K562 (cell line): ENCODE measurements around the gene ADRA2A. TPM values are rescaled to one million over a fixed set of nuclear protein-coding genes. Genes with fewer than 3 reads are reported as not detected.

Experiments
- ATAC-seq: fragments of 200-7000 bp; cut with Tn5 transposase; 3 replicates; pipeline ENCODE4 v1.9.1; 2020; ENCODE audit warnings: moderate library complexity
- BruUV-seq: library from RNA; stranded (reverse); fragments of 400-500 nt; replicated peaks from 2 replicates; lab custom pipeline; 2021; lab: Mats Ljungman, UMichigan
- CTCF ChIA-PET: fragments of 300-600 bp; formaldehyde crosslinking; extraction: SDS; loops from one replicate; lab custom pipeline; 2021; ENCODE audit warnings: low intra/inter-chr PET ratio; lab: Yijun Ruan, JAX
- POLR2A ChIA-PET: fragments of 300-600, 350-650 bp; sonication (Branson Sonifier 250); formaldehyde crosslinking; extraction: SDS; loops from one replicate; lab custom pipeline; 2021; ENCODE audit warnings: antibody characterized with exemption, inconsistent platforms; lab: Yijun Ruan, JAX
- DNase-seq, 4 experiments: peaks; one replicate each; pipeline versions ENCODE4 v3.0.0 to v3.0.0-alpha.2; 2011 to 2018; ENCODE audit warnings: low spot score in 3 of 4, mixed read lengths in 3 of 4; ENCODE audit errors: extremely low read depth in 1 of 4
- FAIRE-seq: peaks from 2 replicates; lab custom pipeline; 2011; peaks lifted over from hg19 to GRCh38; lab: Jason Lieb, UNC
- H2AFZ ChIP-seq: 2 replicates; pipeline ENCODE4 v1.6.0; 2011; ENCODE audit warnings: low read depth, low read length, control low read depth, inconsistent platforms
- H3K27ac ChIP-seq: fragments of 200-600 bp; 3 replicates; pipeline ENCODE4 v1.8.0; 2011; ENCODE audit warnings: low read depth, mild to moderate bottlenecking, control low read depth, inconsistent platforms, low read length, moderate library complexity, mixed read lengths; ENCODE audit errors: extremely low read depth
- H3K27me3 ChIP-seq, 2 experiments: fragments of 300-600 bp in 1 of 2; 2 replicates in 1 of 2; 3 replicates in 1 of 2; pipeline versions ENCODE4 v1.6.0 to v1.8.0; 2011; ENCODE audit warnings: inconsistent platforms in 2 of 2, low read length in 2 of 2, mild to moderate bottlenecking in 1 of 2, mixed read lengths in 1 of 2, moderate library complexity in 1 of 2; ENCODE audit not compliant: control insufficient read depth in 2 of 2, insufficient read depth in 2 of 2
- H3K36me3 ChIP-seq: fragments of 300-600 bp; 3 replicates; pipeline ENCODE4 v1.8.0; 2011; ENCODE audit warnings: mild to moderate bottlenecking, low read length, inconsistent platforms; ENCODE audit not compliant: control insufficient read depth, insufficient read depth
- H3K4me1 ChIP-seq, 2 experiments: fragments of 200-600 bp in 1 of 2; replicated peaks in 1 of 2; 2 replicates in 1 of 2; 3 replicates in 1 of 2; pipeline versions ENCODE4 v1.5.1 to v1.8.0; 2011; ENCODE audit warnings: inconsistent platforms in 2 of 2, low read length in 2 of 2, mild to moderate bottlenecking in 1 of 2, mixed read lengths in 1 of 2, moderate library complexity in 1 of 2; ENCODE audit not compliant: control insufficient read depth in 2 of 2, insufficient read depth in 2 of 2
- H3K4me2 ChIP-seq: 2 replicates; pipeline ENCODE4 v1.6.1; 2011; ENCODE audit warnings: low read length, control low read depth, inconsistent platforms, mixed read lengths; ENCODE audit not compliant: insufficient read depth
- H3K4me3 ChIP-seq: fragments of 200-600 bp; sonication (generic), shearing (Covaris generic); 2 replicates; pipeline ENCODE4 v1.5.1; 2016; ENCODE audit warnings: control low read depth, inconsistent platforms
- H3K79me2 ChIP-seq: fragments of 200-600 bp; 3 replicates; pipeline ENCODE4 v1.8.0; 2011; ENCODE audit warnings: low read length, inconsistent platforms; ENCODE audit not compliant: control insufficient read depth, insufficient read depth
- H3K9ac ChIP-seq, 2 experiments: 2 replicates each; pipeline versions ENCODE4 v1.6.0 to v1.6.1; 2011; ENCODE audit warnings: low read depth in 2 of 2, low read length in 2 of 2, control low read depth in 1 of 2, inconsistent platforms in 1 of 2, mild to moderate bottlenecking in 1 of 2, mixed read lengths in 1 of 2; ENCODE audit not compliant: insufficient read depth in 1 of 2
- H3K9me1 ChIP-seq: one replicate; pipeline ENCODE4 v1.6.0; 2011; ENCODE audit warnings: inconsistent platforms, mild to moderate bottlenecking, low read length, moderate library complexity; ENCODE audit not compliant: control insufficient read depth, insufficient read depth
- H3K9me3 ChIP-seq: replicated peaks from 2 replicates; pipeline ENCODE4 v1.5.1; 2011; ENCODE audit warnings: low read depth, low read length, inconsistent platforms; ENCODE audit not compliant: control insufficient read depth, insufficient read depth
- H4K20me1 ChIP-seq: replicated peaks from 2 replicates; pipeline ENCODE4 v1.6.1; 2011; ENCODE audit warnings: low read length, inconsistent platforms, mixed read lengths; ENCODE audit not compliant: control insufficient read depth, insufficient read depth
- ARID1B ChIP-seq: fragments of 450-650 bp; IDR thresholded peaks from 2 replicates; pipeline ENCODE4 v1.6.1; 2016; ENCODE audit warnings: antibody characterized with exemption, mild to moderate bottlenecking, inconsistent platforms
- CBFA2T2 ChIP-seq: fragments of 450-650 bp; conservative IDR thresholded peaks from 2 replicates; pipeline ENCODE4 v1.6.1; 2017; ENCODE audit warnings: mild to moderate bottlenecking
- CBFA2T3 ChIP-seq: fragments of 450-650 bp; IDR thresholded peaks from 2 replicates; pipeline ENCODE4 v1.6.1; 2017
- EGR1 ChIP-seq: fragments of 450-650 bp; conservative IDR thresholded peaks from 2 replicates; pipeline ENCODE4 v1.6.1; 2017; ENCODE audit warnings: mild to moderate bottlenecking
- ETV6 ChIP-seq, 3 experiments: fragments of 150-350 bp in 1 of 3; sonication (generic) in 1 of 3; formaldehyde crosslinking in 1 of 3; IDR thresholded peaks; 2 replicates each; pipeline versions ENCODE4 v1.6.1 to v1.8.0; 2014 to 2022; ENCODE audit warnings: borderline replicate concordance in 2 of 3, low read depth in 2 of 3, antibody characterized with exemption in 1 of 3, low read length in 1 of 3, mild to moderate bottlenecking in 1 of 3, missing genetic modification reagents in 1 of 3
- NCOR1 ChIP-seq: fragments of 450-650 bp; IDR thresholded peaks from 2 replicates; pipeline ENCODE4 v1.6.1; 2016; ENCODE audit warnings: mild to moderate bottlenecking, moderate library complexity
- POLR2AphosphoS5 ChIP-seq: IDR thresholded peaks from 2 replicates; pipeline ENCODE4 v1.6.1; 2011; ENCODE audit warnings: mild to moderate bottlenecking, low read depth, low read length, moderate library complexity; ENCODE audit not compliant: control insufficient read depth, insufficient read depth
- RAD51 ChIP-seq: fragments of 450-650 bp; IDR thresholded peaks from 2 replicates; pipeline ENCODE4 v1.7.1; 2016; ENCODE audit warnings: low read depth, mild to moderate bottlenecking, borderline replicate concordance
- RCOR1 ChIP-seq, 2 experiments: IDR thresholded peaks; 2 replicates each; pipeline ENCODE4 v1.6.1; 2012; ENCODE audit warnings: low read depth in 2 of 2, low read length in 2 of 2, borderline replicate concordance in 1 of 2, improper control_type of control experiment in 1 of 2
- STAT5A ChIP-seq: IDR thresholded peaks from 2 replicates; pipeline ENCODE4 v1.6.1; 2012; ENCODE audit warnings: low read length, inconsistent platforms, borderline replicate concordance
- TAF7 ChIP-seq: fragments of 450-650 bp; IDR thresholded peaks from 2 replicates; pipeline ENCODE4 v1.6.1; 2016; ENCODE audit warnings: missing genetic modification characterization, missing compliant biosample characterization
- TAL1 ChIP-seq: fragments of 450-650 bp; IDR thresholded peaks from 2 replicates; pipeline ENCODE4 v1.6.1; 2016; ENCODE audit warnings: mild to moderate bottlenecking
- TCF3 ChIP-seq: sonication (generic); formaldehyde crosslinking; IDR thresholded peaks from 2 replicates; pipeline ENCODE4 v1.4.0; 2020; ENCODE audit warnings: mild to moderate bottlenecking, missing genetic modification reagents
- TEAD4 ChIP-seq, 2 experiments: sonication (generic) in 1 of 2; formaldehyde crosslinking in 1 of 2; IDR thresholded peaks; 2 replicates each; pipeline versions ENCODE4 v1.6.1 to v1.8.0; 2012 to 2022; ENCODE audit warnings: borderline replicate concordance in 1 of 2, inconsistent platforms in 1 of 2, low read length in 1 of 2, mild to moderate bottlenecking in 1 of 2, missing genetic modification reagents in 1 of 2
- VEZF1 ChIP-seq: fragments of 200-800 bp; sonication (Bioruptor generic); IDR thresholded peaks from 2 replicates; pipeline ENCODE4 v1.6.1; 2017; ENCODE audit warnings: missing genetic modification characterization, missing compliant biosample characterization
- ZNF124 ChIP-seq: sonication (generic); formaldehyde crosslinking; IDR thresholded peaks from 2 replicates; pipeline ENCODE4 v1.8.1; 2022; ENCODE audit warnings: missing genetic modification reagents
- ZNF133 ChIP-seq: fragments of 250-450 bp; sonication (Bioruptor Pico); IDR thresholded peaks from 2 replicates; pipeline ENCODE4 v1.4.0; 2020; ENCODE audit warnings: mild to moderate bottlenecking
- ZNF134 ChIP-seq: fragments of 250-450 bp; sonication (Bioruptor Pico); conservative IDR thresholded peaks from 2 replicates; pipeline ENCODE4 v1.4.0; 2020
- ZNF589 ChIP-seq: fragments of 200-800 bp; sonication (Bioruptor generic); IDR thresholded peaks from 2 replicates; pipeline ENCODE4 v1.6.1; 2016; ENCODE audit warnings: low read depth, missing genetic modification characterization, missing compliant biosample characterization
- WGBS: fragments of 100-300 bp; shearing (Covaris generic); methylation state at CpG from one replicate; pipeline ENCODE4 v1.1.6; 2016; ENCODE audit warnings: low coverage, mixed read lengths; ENCODE audit not compliant: insufficient coverage; ENCODE audit errors: missing lambda C conversion rate; 5-methylcytosine and 5-hydroxymethylcytosine counted together
- in situ Hi-C: fragments of 300-500 bp; cut with MboI; formaldehyde crosslinking; loops from 4 replicates; pipeline ENCODE4 v1.15.0; 2018; ENCODE audit warnings: inconsistent platforms, mixed read lengths
- intact Hi-C: fragments of 100-400 bp; cut with micrococcal nuclease; formaldehyde crosslinking; loops from 2 replicates; pipeline ENCODE4 v1.14.2; 2022
- polyA plus RNA-seq, 8 experiments: library from polyadenylated mRNA; depleted of rRNA in 4 of 8; stranded (reverse) in 5 of 8; unstranded in 3 of 8; fragments of >200 nt; fragmentation: Nextera tagmentation in 2 of 8; fragmentation: Illumina TruSeq in 1 of 8; extraction: Ambion mirVana in 2 of 8; extraction: Trizol in 1 of 8; gene quantifications; 2 replicates each; pipeline versions ENCODE4 v1.2.1 to v1.2.3, GENCODE V29; 2011 to 2014; ENCODE audit warnings: inconsistent platforms in 1 of 8, missing spikeins in 1 of 8
- total RNA-seq, 7 experiments: library from RNA; depleted of rRNA in 6 of 7; stranded (reverse); fragments of >200 nt in 6 of 7; fragmentation: Illumina TruSeq in 2 of 7; extraction: Trizol in 2 of 7; gene quantifications; 2 replicates each; pipeline versions ENCODE4 v1.2.1 to v1.2.3, GENCODE V29; 2011 to 2021; ENCODE audit warnings: low replicate concordance in 1 of 7

Gene ADRA2A
- total and polyA plus RNA-seq, 9 of the 15 experiments (the other 6 are each of a cell fraction or from before 2014, with no cell fraction given): not detected

GRCh38 chr10:111127081-111127848, 50.4 kb downstream of the ADRA2A start:
- Histone ChIP-seq H3K27ac (no peak overlapping the region), H4K20me1 (no peaks in the 10 kb centered on the region), H3K4me1 (peaks cover 0 to 11% of the 10 kb centered on the region in 2 experiments; a peak in 3 of 5 replicates), H3K4me2 (no peak overlapping the region), H3K9ac (no peak overlapping the region), H3K79me2 (no peaks in the 10 kb centered on the region), H3K4me3 (no peak overlapping the region), H2AFZ (no peak overlapping the region), H3K27me3 (no peaks in the 10 kb centered on the region), H3K36me3 (no peaks in the 10 kb centered on the region), H3K9me3 (no peaks in the 10 kb centered on the region), H3K9me1 (no peaks in the 10 kb centered on the region)
- POLR2A ChIA-PET: no interaction called here
- intact Hi-C loops (no loop called here), in situ Hi-C loops (no loop called here)
- BruUV-seq: no TSS peak
- CTCF ChIA-PET: no interaction called here
- FAIRE-seq: no peak
- peak in 2 of 4 experiments; percentile 13 to 29 for DNase-seq
- TF ChIP-seq TEAD4 (IDR thresholded peaks at IDR 0.05; ENCODE audit: low read length): peak; percentile 75
- TF ChIP-seq TEAD4 (CRISPR knock-in tag; IDR thresholded peaks at IDR 0.05; ENCODE audit: borderline replicate concordance): no peak
- peak; percentile 54 for TF ChIP-seq TCF3
- TF ChIP-seq RAD51: no peak
- TF ChIP-seq ZNF124 (CRISPR knock-in tag): no peak
- no peak for TF ChIP-seq ZNF133 (CRISPR knock-in tag)
- TF ChIP-seq VEZF1: peak; percentile 27; the same call in 1 of the 2 replicates
- TF ChIP-seq ZNF134 (CRISPR knock-in tag): peak; percentile 94
- TF ChIP-seq TAL1: peak; percentile 56; the same call in 1 of the 2 replicates
- peak; percentile 45; the same call in 1 of the 2 replicates for TF ChIP-seq POLR2AphosphoS5
- TF ChIP-seq ZNF589 (CRISPR knock-in tag): peak; percentile 59; the same call in 1 of the 2 replicates
- TF ChIP-seq CBFA2T3: peak; percentile 80
- TF ChIP-seq TAF7 (tag): no peak
- TF ChIP-seq ETV6 (IDR thresholded peaks at IDR 0.05; ENCODE audit: borderline replicate concordance in 1 of 2, low read depth in 2 of 2, low read length in 1 of 2): peak in 1 of 2 experiments; percentile 40; a peak in 1 of 4 replicates
- no peak for TF ChIP-seq ETV6 (CRISPR knock-in tag; IDR thresholded peaks at IDR 0.05; ENCODE audit: borderline replicate concordance)
- peak; percentile 56; the same call in 1 of the 2 replicates for TF ChIP-seq ARID1B
- no peak for TF ChIP-seq EGR1
- TF ChIP-seq NCOR1: peak; percentile 46; the same call in 1 of the 2 replicates
- TF ChIP-seq RCOR1 (IDR thresholded peaks at IDR 0.05; ENCODE audit: borderline replicate concordance in 1 of 2, low read depth in 2 of 2, low read length in 2 of 2): 0 out of 4 replicates have a peak, but pooled peaks of 1 of the 2 experiments have one; percentile 8
- TF ChIP-seq STAT5A: peak; percentile 36; the same call in 1 of the 2 replicates
- TF ChIP-seq CBFA2T2: peak; percentile 70
- ATAC-seq: no peak; the same call in 2 of the 3 replicates
- 0% methylated on average over 5 of the region's 5 CpGs for WGBS
